ENCODE data around the gene RBM26.

Gene RBM26

GRCh38 chr13:79405501-79405830, 589 bp downstream of the RBM26 start:
- H3K27me3 Mint-ChIP-seq (ENCODE audit: low read depth): no peaks in the 10 kb centered on the region
- H3K4me3 Mint-ChIP-seq: no peak overlapping the region
- peaks cover 44% of the 10 kb centered on the region for H3K4me1 Mint-ChIP-seq
- no peaks in the 10 kb centered on the region for H3K9me3 Mint-ChIP-seq
- TF ChIP-seq CTCF (IDR thresholded peaks at IDR 0.05; ENCODE audit: unreplicated experiment in 3 of 3): no peak
- H3K27ac Mint-ChIP-seq: no peak overlapping the region
- H3K36me3 Mint-ChIP-seq (ENCODE audit: low read depth): peaks cover 12% of the 10 kb centered on the region

GRCh38 chr13:79404985-79405384, 1.1 kb downstream of the RBM26 start:
- no peak overlapping the region for H3K4me3 Mint-ChIP-seq
- H3K27ac Mint-ChIP-seq: no peak overlapping the region
- H3K27me3 Mint-ChIP-seq (ENCODE audit: low read depth): no peaks in the 10 kb centered on the region
- peaks cover 39% of the 10 kb centered on the region for H3K4me1 Mint-ChIP-seq
- peaks cover 16% of the 10 kb centered on the region for H3K36me3 Mint-ChIP-seq (ENCODE audit: low read depth)
- H3K9me3 Mint-ChIP-seq: no peaks in the 10 kb centered on the region
- no peak for TF ChIP-seq CTCF (IDR thresholded peaks at IDR 0.05; ENCODE audit: unreplicated experiment in 3 of 3)

GRCh38 chr13:79404361-79404760, 1.7 kb downstream of the RBM26 start:
- H3K36me3 Mint-ChIP-seq (ENCODE audit: low read depth): peaks cover 23% of the 10 kb centered on the region
- no peak overlapping the region for H3K27ac Mint-ChIP-seq
- H3K27me3 Mint-ChIP-seq (ENCODE audit: low read depth): no peaks in the 10 kb centered on the region
- peaks cover 34% of the 10 kb centered on the region for H3K4me1 Mint-ChIP-seq
- H3K9me3 Mint-ChIP-seq: no peaks in the 10 kb centered on the region
- no peak overlapping the region for H3K4me3 Mint-ChIP-seq
- no peak for TF ChIP-seq CTCF (IDR thresholded peaks at IDR 0.05; ENCODE audit: unreplicated experiment in 3 of 3)

- Mint-ChIP-seq H3K9me3 (peaks cover 7% of the 10 kb centered on the region), H3K36me3 (ENCODE audit: low read depth) (peaks cover 35% of the 10 kb centered on the region), H3K4me3 (no peak overlapping the region), H3K27me3 (ENCODE audit: low read depth) (no peaks in the 10 kb centered on the region), H3K27ac (peak overlapping the region in 1 of 3 experiments; percentile 8), H3K4me1 (peaks cover 26% of the 10 kb centered on the region)
- no peak for TF ChIP-seq CTCF (IDR thresholded peaks at IDR 0.05; ENCODE audit: unreplicated experiment in 3 of 3)
Measured at GRCh38 chr13:79403113-79403512, 2.9 kb downstream of the RBM26 start.

- Mint-ChIP-seq H3K9me3 (peaks cover 8% of the 10 kb centered on the region), H3K36me3 (ENCODE audit: low read depth) (peaks cover 38% of the 10 kb centered on the region), H3K4me3 (peak overlapping the region in 1 of 3 experiments; percentile 33), H3K27ac (peak overlapping the region in 1 of 3 experiments; percentile 5), H3K4me1 (peaks cover 21% of the 10 kb centered on the region), H3K27me3 (ENCODE audit: low read depth) (no peaks in the 10 kb centered on the region)
- TF ChIP-seq CTCF (IDR thresholded peaks at IDR 0.05; ENCODE audit: unreplicated experiment in 3 of 3): no peak
Measured at GRCh38 chr13:79402679-79403078, 3.4 kb downstream of the RBM26 start.

- peaks cover 16% of the 10 kb centered on the region for H3K4me1 Mint-ChIP-seq
- H3K4me3 Mint-ChIP-seq: peak overlapping the region in 1 of 3 experiments; percentile 33
- peaks cover 42% of the 10 kb centered on the region for H3K36me3 Mint-ChIP-seq (ENCODE audit: low read depth)
- H3K9me3 Mint-ChIP-seq: peaks cover 8% of the 10 kb centered on the region
- H3K27ac Mint-ChIP-seq: peak overlapping the region in 1 of 3 experiments; percentile 5
- H3K27me3 Mint-ChIP-seq (ENCODE audit: low read depth): no peaks in the 10 kb centered on the region
- no peak for TF ChIP-seq CTCF (IDR thresholded peaks at IDR 0.05; ENCODE audit: unreplicated experiment in 3 of 3)
Measured at GRCh38 chr13:79402074-79402635, 3.9 kb downstream of the RBM26 start.

Data from nephron (organoid).